Endodermal cell (in vitro differentiated cells): ENCODE results near the gene PCSK4. TPM values are rescaled to one million over a fixed set of nuclear protein-coding genes. Genes with fewer than 3 reads are reported as not detected.

Source experiments
- DNase-seq: peaks from one replicate; pipeline ENCODE4 v3.0.0-alpha.2; 2017
- H3K27ac ChIP-seq: 2 replicates; pipeline ENCODE4 v1.5.1; 2013; ENCODE audit warnings: mild to moderate bottlenecking, low read depth, low read length, moderate library complexity
- H3K27me3 ChIP-seq: 2 replicates; pipeline ENCODE4 v1.6.1; 2013; ENCODE audit warnings: mild to moderate bottlenecking, low read length, moderate library complexity; ENCODE audit not compliant: insufficient read depth, control insufficient read depth, poor library complexity, severe bottlenecking
- H3K36me3 ChIP-seq: 2 replicates; pipeline ENCODE4 v1.7.0; 2013; ENCODE audit warnings: mild to moderate bottlenecking, low read length, moderate library complexity; ENCODE audit not compliant: control insufficient read depth, insufficient read depth
- H3K4me1 ChIP-seq: one replicate; pipeline ENCODE4 v1.7.0; 2013; ENCODE audit warnings: low read length; ENCODE audit not compliant: control insufficient read depth, insufficient read depth
- H3K4me3 ChIP-seq: 2 replicates; pipeline ENCODE4 v1.5.1; 2013; ENCODE audit warnings: mild to moderate bottlenecking, low read length, moderate library complexity
- H3K9ac ChIP-seq: 2 replicates; pipeline ENCODE4 v1.6.1; 2013; ENCODE audit warnings: mild to moderate bottlenecking, low read length, moderate library complexity; ENCODE audit not compliant: poor library complexity, severe bottlenecking; ENCODE audit errors: extremely low read depth
- H3K9me3 ChIP-seq: 2 replicates; pipeline ENCODE4 v1.6.1; 2013; ENCODE audit warnings: mild to moderate bottlenecking, low read length, moderate library complexity; ENCODE audit not compliant: control insufficient read depth
- H3K27ac Mint-ChIP-seq: 2 replicates; pipeline ENCODE4 v1.8.0; 2020; ENCODE audit warnings: mixed read lengths
- H3K27me3 Mint-ChIP-seq: 2 replicates; pipeline ENCODE4 v1.8.0; 2021; ENCODE audit warnings: mild to moderate bottlenecking, mixed read lengths; ENCODE audit not compliant: insufficient read depth
- H3K36me3 Mint-ChIP-seq: 2 replicates; pipeline ENCODE4 v1.8.0; 2020; ENCODE audit warnings: low read depth, mixed read lengths
- H3K4me1 Mint-ChIP-seq: 2 replicates; pipeline ENCODE4 v1.8.0; 2020; ENCODE audit warnings: mixed read lengths
- H3K4me3 Mint-ChIP-seq: 2 replicates; pipeline ENCODE4 v1.8.0; 2020; ENCODE audit warnings: mild to moderate bottlenecking, moderate library complexity, mixed read lengths
- H3K9me3 Mint-ChIP-seq: 2 replicates; pipeline ENCODE4 v1.8.0; 2020; ENCODE audit warnings: mild to moderate bottlenecking, mixed read lengths
- WGBS, 2 experiments: methylation state at CpG; one replicate each; pipeline versions ENCODE4 v1.1.5 to v1.1.7; 2013; ENCODE audit warnings: missing lambda C conversion rate in 2 of 2, mixed read lengths in 1 of 2; ENCODE audit not compliant: insufficient coverage in 1 of 2, insufficient read length in 1 of 2; 5-methylcytosine and 5-hydroxymethylcytosine counted together
- total RNA-seq, 2 donors: library from RNA; stranded (reverse); fragmentation: NEBNext Ultra II Directional in 1 of 2; extraction: Animal tissue kit (Norgen Biotek cat#: 25700) in 1 of 2; gene quantifications; 2 replicates in 1 of 2; 3 replicates in 1 of 2; pipeline ENCODE4 v1.2.1, GENCODE V29; 2021
- TF ChIP-seq, protein P1 (sequence below): fragments of 200-600 bp; sonication (generic); conservative IDR thresholded peaks from 2 replicates; pipeline ENCODE4 v1.5.0; 2021; ENCODE audit warnings: antibody characterized with exemption, mild to moderate bottlenecking

The PCSK4 gene
- total RNA-seq, 2 donors from 2014 or later = 25.2 to 31.6 TPM

- Histone ChIP-seq H3K4me3 (no peak overlapping the region), H3K27me3 (no peaks in the 10 kb centered on the region), H3K9ac (no peak overlapping the region), H3K36me3 (no peaks in the 10 kb centered on the region), H3K9me3 (no peaks in the 10 kb centered on the region), H3K4me1 (no peaks in the 10 kb centered on the region), H3K27ac (no peak overlapping the region)
- H3K36me3 Mint-ChIP-seq = peaks cover 3% of the 10 kb centered on the region
- no peak overlapping the region for H3K4me3 Mint-ChIP-seq
- H3K27ac Mint-ChIP-seq = no peak overlapping the region
- H3K9me3 Mint-ChIP-seq = no peaks in the 10 kb centered on the region
- 95 to 97% methylated on average over 42 to 77 of the region's 77 CpGs for WGBS, 2 experiments
- H3K27me3 Mint-ChIP-seq = no peaks in the 10 kb centered on the region
- DNase-seq = no peak
- no peaks in the 10 kb centered on the region for H3K4me1 Mint-ChIP-seq
- TF ChIP-seq, protein P1, sequence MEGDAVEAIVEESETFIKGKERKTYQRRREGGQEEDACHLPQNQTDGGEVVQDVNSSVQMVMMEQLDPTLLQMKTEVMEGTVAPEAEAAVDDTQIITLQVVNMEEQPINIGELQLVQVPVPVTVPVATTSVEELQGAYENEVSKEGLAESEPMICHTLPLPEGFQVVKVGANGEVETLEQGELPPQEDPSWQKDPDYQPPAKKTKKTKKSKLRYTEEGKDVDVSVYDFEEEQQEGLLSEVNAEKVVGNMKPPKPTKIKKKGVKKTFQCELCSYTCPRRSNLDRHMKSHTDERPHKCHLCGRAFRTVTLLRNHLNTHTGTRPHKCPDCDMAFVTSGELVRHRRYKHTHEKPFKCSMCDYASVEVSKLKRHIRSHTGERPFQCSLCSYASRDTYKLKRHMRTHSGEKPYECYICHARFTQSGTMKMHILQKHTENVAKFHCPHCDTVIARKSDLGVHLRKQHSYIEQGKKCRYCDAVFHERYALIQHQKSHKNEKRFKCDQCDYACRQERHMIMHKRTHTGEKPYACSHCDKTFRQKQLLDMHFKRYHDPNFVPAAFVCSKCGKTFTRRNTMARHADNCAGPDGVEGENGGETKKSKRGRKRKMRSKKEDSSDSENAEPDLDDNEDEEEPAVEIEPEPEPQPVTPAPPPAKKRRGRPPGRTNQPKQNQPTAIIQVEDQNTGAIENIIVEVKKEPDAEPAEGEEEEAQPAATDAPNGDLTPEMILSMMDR = no peak
These were observed 6.8 kb downstream of the PCSK4 start for GRCh38 chr19:1483131-1483978.

- TF ChIP-seq, protein P1 = no peak
- no peaks in the 10 kb centered on the region for H3K27me3 ChIP-seq
- no peak overlapping the region for H3K4me3 Mint-ChIP-seq
These were observed 7.6 kb downstream of the PCSK4 start for GRCh38 chr19:1482361-1483130.

DNA sequence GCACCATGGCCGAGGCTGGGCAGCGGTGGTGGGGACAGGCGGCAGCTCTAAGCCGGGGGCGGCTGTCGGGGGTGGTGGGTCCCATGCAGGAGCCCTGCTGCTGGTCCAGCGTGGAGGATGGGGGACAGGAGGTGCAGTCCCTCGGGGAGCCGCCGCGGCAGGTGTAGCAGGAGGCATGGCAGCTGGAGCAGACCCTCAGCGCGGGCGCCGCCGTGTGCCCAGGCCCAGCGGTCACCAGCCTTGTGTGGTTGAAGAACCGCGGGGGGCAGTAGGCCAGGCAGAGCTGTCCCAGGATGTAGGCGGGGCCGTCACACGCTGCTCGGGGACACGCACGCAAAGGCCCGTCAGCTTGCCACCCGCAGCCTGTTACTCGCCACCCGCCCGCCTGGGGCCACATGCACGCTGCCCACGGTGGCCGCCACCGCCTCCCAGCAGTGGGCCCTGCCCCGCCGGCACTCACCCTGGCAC is 8.2 kb downstream of the PCSK4 start:
- Histone ChIP-seq H3K9me3 (no peaks in the 10 kb centered on the region), H3K4me3 (no peak overlapping the region), H3K4me1 (no peaks in the 10 kb centered on the region), H3K36me3 (peaks cover 6% of the 10 kb centered on the region), H3K27ac (no peak overlapping the region), H3K27me3 (no peaks in the 10 kb centered on the region), H3K9ac (no peak overlapping the region)
- H3K27me3 Mint-ChIP-seq = no peaks in the 10 kb centered on the region
- no peak overlapping the region for H3K27ac Mint-ChIP-seq
- H3K9me3 Mint-ChIP-seq = no peaks in the 10 kb centered on the region
- no peak for DNase-seq
- 93 to 95% methylated on average over 24 to 36 of the region's 36 CpGs for whole genome bisulfite sequencing, 2 experiments
- H3K4me1 Mint-ChIP-seq = no peaks in the 10 kb centered on the region
- TF ChIP-seq, protein P1 = no peak
- no peak overlapping the region for H3K4me3 Mint-ChIP-seq
- peaks cover 8% of the 10 kb centered on the region for H3K36me3 Mint-ChIP-seq

More at GRCh38 chr19:1482361-1483130, 7.6 kb downstream of the PCSK4 start:
- H3K27ac ChIP-seq = no peak overlapping the region
- no peaks in the 10 kb centered on the region for H3K9me3 ChIP-seq
- Mint-ChIP-seq H3K27ac (no peak overlapping the region), H3K36me3 (peaks cover 3% of the 10 kb centered on the region), H3K27me3 (no peaks in the 10 kb centered on the region), H3K9me3 (no peaks in the 10 kb centered on the region), H3K4me1 (no peaks in the 10 kb centered on the region)
- H3K4me1 ChIP-seq = no peaks in the 10 kb centered on the region
- no peak for DNase-seq
- 92% methylated on average over 24 to 37 of the region's 37 CpGs for WGBS, 2 experiments
- H3K36me3 ChIP-seq = no peaks in the 10 kb centered on the region
- H3K4me3 ChIP-seq = no peak overlapping the region
- H3K9ac ChIP-seq = no peak overlapping the region
